Eye (tissue), 1 donor: ENCODE results near the gene MAN1B1.

Experiments
- DNase-seq: peaks from one replicate; pipeline ENCODE4 v3.0.0-alpha.2; 2015

The MAN1B1 gene

GRCh38 chr9:137148242-137148641, 61.5 kb downstream of the MAN1B1 start:
- DNase-seq = no peak

GRCh38 chr9:137148661-137149060, 61.9 kb downstream of the MAN1B1 start:
- no peak for DNase-seq

DNA sequence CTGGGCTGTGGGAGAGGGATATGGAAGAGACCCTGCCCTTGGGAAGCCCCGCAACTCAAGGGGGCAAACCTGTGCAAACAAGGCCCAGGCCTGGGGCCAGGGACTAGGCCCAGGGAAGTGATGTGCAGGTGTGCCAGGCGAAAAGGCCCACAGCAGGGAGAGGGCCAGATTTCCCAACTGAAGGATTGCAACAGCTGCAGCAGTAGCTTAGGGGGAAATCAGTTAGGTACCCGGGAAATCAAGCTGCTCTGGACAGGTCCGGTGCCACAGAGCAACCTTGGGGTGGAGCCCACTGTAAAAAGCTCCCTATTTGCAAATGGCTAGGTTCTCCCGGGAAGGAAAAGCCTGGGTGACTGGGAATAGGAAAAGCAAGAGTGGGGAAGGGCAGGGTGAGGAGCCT, 62.6 kb downstream of the MAN1B1 start:
- DNase-seq = no peak

DNA sequence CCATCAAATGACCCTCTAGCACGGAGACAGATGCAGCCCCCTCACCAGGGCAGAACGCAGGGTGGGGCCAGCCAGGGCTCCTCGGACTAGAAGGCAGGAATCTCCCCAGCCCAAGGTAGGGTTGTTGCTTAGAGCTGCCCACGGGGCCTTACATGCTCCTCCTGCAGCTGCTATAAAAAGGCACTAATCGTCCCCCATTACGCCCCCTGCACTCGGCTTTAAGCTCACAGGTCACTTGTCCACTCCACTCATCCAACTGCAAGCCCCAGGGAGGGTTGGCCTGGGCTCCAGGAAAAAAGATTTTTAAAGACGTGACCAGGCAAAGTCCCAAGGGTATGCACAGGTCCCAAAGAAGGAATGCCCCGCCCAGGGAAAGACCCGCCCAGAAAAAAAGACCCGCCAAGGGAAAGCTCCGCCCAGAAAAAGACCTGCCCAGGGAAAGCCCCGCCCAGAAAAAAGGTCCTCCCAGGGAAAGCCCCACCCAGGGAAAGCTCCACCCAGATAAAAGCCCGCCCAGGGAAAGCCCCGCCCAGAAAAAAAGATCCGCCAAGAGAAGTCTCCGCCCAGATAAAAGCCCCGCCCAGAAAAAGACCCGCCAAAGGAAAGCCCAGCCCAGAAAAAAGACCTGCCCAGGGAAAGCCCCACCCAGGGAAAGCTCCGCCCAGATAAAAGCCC, 63.3 kb downstream of the MAN1B1 start:
- no peak for DNase-seq

GRCh38 chr9:137150617-137151457, 64.1 kb downstream of the MAN1B1 start:
- no peak for DNase-seq

GRCh38 chr9:137152844-137153405, 66.1 kb downstream of the MAN1B1 start:
- no peak for DNase-seq

DNA sequence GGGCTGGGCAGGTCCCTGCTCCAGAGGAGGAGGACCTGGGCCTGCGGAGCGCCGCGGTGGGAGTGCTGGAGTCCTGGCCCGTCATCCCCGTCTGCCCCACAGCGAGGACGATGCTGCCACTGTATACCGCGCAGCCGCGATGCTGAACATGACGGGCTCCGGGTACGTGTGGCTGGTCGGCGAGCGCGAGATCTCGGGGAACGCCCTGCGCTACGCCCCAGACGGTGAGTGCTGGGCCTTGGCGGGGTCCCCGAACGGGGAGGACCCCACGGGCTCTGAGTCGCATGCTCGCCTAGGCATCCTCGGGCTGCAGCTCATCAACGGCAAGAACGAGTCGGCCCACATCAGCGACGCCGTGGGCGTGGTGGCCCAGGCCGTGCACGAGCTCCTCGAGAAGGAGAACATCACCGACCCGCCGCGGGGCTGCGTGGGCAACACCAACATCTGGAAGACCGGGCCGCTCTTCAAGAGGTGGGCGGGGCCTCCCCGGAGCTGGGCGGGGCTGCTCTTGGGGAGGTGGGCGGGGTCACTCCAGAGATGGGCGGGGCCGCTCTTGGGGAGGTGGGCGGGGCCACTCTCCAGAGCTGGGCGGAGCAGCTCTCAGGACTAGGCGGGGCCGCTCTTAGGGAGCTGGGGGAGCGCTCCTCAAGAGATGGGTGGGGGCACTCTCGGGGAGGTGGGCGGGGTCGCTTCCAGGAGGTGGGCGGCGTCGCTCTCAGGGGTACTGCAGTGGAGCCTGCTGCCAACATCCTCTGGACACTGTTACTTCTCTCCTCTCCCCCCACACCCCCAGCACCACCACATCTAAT, 70.0 kb downstream of the MAN1B1 start:
- DNase-seq = peak; percentile 52

DNA sequence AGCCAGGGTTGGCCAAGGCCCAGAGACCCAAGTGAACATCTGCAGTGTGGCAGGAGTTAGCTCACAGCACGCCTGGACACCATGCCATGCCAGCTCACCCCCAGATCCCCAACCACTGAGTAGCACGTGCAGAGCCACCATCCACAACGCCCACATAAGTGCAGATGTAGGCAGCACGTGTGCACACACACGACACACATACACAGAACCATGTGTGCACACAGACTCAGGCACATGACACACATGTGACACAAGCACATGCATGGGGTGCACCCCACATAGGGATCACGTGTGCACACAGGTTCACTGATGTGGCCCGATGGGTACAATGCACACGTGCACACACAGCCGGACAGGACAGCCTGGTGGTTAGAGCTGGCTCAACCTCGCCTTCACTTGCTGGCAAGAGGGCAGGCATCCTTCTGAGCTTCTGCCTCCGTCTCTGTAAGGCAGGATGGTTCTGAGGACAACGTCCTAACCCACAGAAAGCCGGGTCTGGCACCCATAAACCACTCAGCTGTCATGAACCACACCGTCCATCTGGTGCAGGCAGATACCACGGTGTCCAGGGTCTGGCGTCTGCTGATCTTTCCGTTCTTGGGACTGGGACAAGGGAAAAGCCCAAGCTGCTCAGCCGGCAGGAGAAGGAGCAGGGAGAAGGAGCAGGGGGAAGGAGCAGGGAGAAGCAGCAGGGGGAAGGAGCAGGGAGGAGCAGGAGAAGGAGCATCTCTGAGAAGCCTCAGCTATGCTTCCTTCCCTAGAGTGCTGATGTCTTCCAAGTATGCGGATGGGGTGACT, 71.0 kb downstream of the MAN1B1 start:
- no peak for DNase-seq

DNA sequence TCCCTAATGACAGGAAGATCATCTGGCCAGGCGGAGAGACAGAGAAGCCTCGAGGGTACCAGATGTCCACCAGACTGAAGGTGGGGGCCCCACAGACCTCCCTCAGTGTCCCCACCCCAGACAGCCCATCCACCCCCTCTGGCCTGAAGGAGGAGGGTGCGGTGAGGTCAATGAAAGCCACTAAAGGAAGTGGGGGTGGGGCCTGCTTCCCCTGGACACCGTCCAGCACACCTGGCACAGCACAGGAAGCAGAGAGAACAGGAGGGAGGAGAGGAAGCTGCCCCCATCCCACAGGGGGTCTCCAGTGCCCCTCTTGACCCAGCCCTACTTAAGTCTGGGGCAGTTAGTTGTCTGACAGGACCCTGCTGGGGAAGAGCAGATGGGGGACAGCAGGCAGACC, 71.8 kb downstream of the MAN1B1 start:
- no peak for DNase-seq
